ENCODE results near the gene PRDM16.

PRDM16 gene

GRCh38 chr1:3410142-3410925, 341.3 kb downstream of the PRDM16 start:
- no peak for DNase-seq

- DNase-seq, result no peak
These were observed 342.8 kb downstream of the PRDM16 start for GRCh38 chr1:3411806-3412205.

- no peak for DNase-seq
These were observed 343.4 kb downstream of the PRDM16 start for GRCh38 chr1:3412376-3412775.

GRCh38 chr1:3413975-3414710, 345.1 kb downstream of the PRDM16 start:
- no peak for DNase-seq

- no peak for DNase-seq
These were observed 346.5 kb downstream of the PRDM16 start for GRCh38 chr1:3415260-3416090.

GRCh38 chr1:3417082-3417739, 348.2 kb downstream of the PRDM16 start:
- DNase-seq, result no peak

- no peak for DNase-seq
These were observed 348.9 kb downstream of the PRDM16 start for GRCh38 chr1:3417934-3418333.

- DNase-seq, result no peak
These were observed 349.6 kb downstream of the PRDM16 start for GRCh38 chr1:3418600-3418999.

GRCh38 chr1:3419415-3420204, 350.6 kb downstream of the PRDM16 start:
- DNase-seq, result no peak

- DNase-seq, result no peak
These were observed 351.4 kb downstream of the PRDM16 start for GRCh38 chr1:3420218-3420951.

- DNase-seq, result no peak
These were observed 353.6 kb downstream of the PRDM16 start for GRCh38 chr1:3422638-3423037.

- DNase-seq, result no peak
These were observed 354.3 kb downstream of the PRDM16 start for GRCh38 chr1:3423245-3423829.

GRCh38 chr1:3423896-3424611, 355.1 kb downstream of the PRDM16 start:
- no peak for DNase-seq

- no peak for DNase-seq
These were observed 356.6 kb downstream of the PRDM16 start for GRCh38 chr1:3425486-3426215.

GRCh38 chr1:3426956-3427535, 358.0 kb downstream of the PRDM16 start:
- no peak for DNase-seq

- no peak for DNase-seq
These were observed 359.0 kb downstream of the PRDM16 start for GRCh38 chr1:3427711-3428704.

GRCh38 chr1:3428899-3429298, 359.9 kb downstream of the PRDM16 start:
- DNase-seq, result no peak

- no peak for DNase-seq
These were observed 360.3 kb downstream of the PRDM16 start for GRCh38 chr1:3429320-3429719.
